K562 (cell line): Measurements from ENCODE around the gene AKAP6. TPM values are rescaled to one million over a fixed set of nuclear protein-coding genes. Genes with fewer than 3 reads are reported as not detected.

Experiments used
- DMBX1 ChIP-seq: fragments of 250-450 bp; sonication (Bioruptor Pico); IDR thresholded peaks from 2 replicates; pipeline ENCODE4 v1.8.0; 2022; ENCODE audit warnings: inconsistent platforms, mild to moderate bottlenecking, moderate library complexity, borderline replicate concordance
- KLF1 ChIP-seq: fragments of 450-650 bp; IDR thresholded peaks from 2 replicates; pipeline ENCODE4 v1.6.1; 2016; ENCODE audit warnings: missing genetic modification characterization, missing compliant biosample characterization
- MCM5 ChIP-seq: fragments of 450-650 bp; IDR thresholded peaks from 2 replicates; pipeline ENCODE4 v1.6.1; 2016; ENCODE audit warnings: low read depth
- RFX5 ChIP-seq: IDR thresholded peaks from 2 replicates; pipeline ENCODE4 v1.6.1; 2011; ENCODE audit warnings: low read depth, mild to moderate bottlenecking, improper control_type of control experiment, low read length
- RHOXF2B ChIP-seq: fragments of 250-450 bp; sonication (Bioruptor Pico); conservative IDR thresholded peaks from 2 replicates; pipeline ENCODE4 v1.5.1; 2021
- SMARCA5 ChIP-seq: fragments of 450-650 bp; IDR thresholded peaks from 2 replicates; pipeline ENCODE4 v1.6.1; 2016
- U2AF2 ChIP-seq: fragments of 200-400 bp; formaldehyde crosslinking; optimal IDR thresholded peaks from 2 replicates; pipeline ENCODE3; 2017; ENCODE audit warnings: low read depth, mild to moderate bottlenecking, low read length
- polyA plus RNA-seq, 8 experiments: library from polyadenylated mRNA; depleted of rRNA in 4 of 8; stranded (reverse) in 5 of 8; unstranded in 3 of 8; fragments of >200 nt; fragmentation: Nextera tagmentation in 2 of 8; fragmentation: Illumina TruSeq in 1 of 8; extraction: Ambion mirVana in 2 of 8; extraction: Trizol in 1 of 8; gene quantifications; 2 replicates each; pipeline versions ENCODE4 v1.2.1 to v1.2.3, GENCODE V29; 2011 to 2014; ENCODE audit warnings: inconsistent platforms in 1 of 8, missing spikeins in 1 of 8
- total RNA-seq, 7 experiments: library from RNA; depleted of rRNA in 6 of 7; stranded (reverse); fragments of >200 nt in 6 of 7; fragmentation: Illumina TruSeq in 2 of 7; extraction: Trizol in 2 of 7; gene quantifications; 2 replicates each; pipeline versions ENCODE4 v1.2.1 to v1.2.3, GENCODE V29; 2011 to 2021; ENCODE audit warnings: low replicate concordance in 1 of 7
- TF ChIP-seq, protein P1 (sequence below): fragments of 200-600 bp; sonication (generic); IDR thresholded peaks from one replicate; pipeline ENCODE4 v1.6.1; 2012; ENCODE audit warnings: mild to moderate bottlenecking, low read depth, low read length, inconsistent platforms
- TF ChIP-seq, protein P2 (sequence below): fragments of 450-650 bp; IDR thresholded peaks from 2 replicates; pipeline ENCODE4 v1.6.1; 2017; ENCODE audit warnings: antibody characterized with exemption, mild to moderate bottlenecking
- TF ChIP-seq, protein P3 (sequence below): IDR thresholded peaks from 2 replicates; pipeline ENCODE4 v1.6.1; 2011; ENCODE audit not compliant: insufficient read length; ENCODE audit errors: extremely low read depth

The AKAP6 gene
- total and polyA plus RNA-seq, 9 of the 15 experiments (the other 6 are each of a cell fraction or from before 2014, with no cell fraction given): 0.03 to 1.7 (median 0.48) TPM

DNA sequence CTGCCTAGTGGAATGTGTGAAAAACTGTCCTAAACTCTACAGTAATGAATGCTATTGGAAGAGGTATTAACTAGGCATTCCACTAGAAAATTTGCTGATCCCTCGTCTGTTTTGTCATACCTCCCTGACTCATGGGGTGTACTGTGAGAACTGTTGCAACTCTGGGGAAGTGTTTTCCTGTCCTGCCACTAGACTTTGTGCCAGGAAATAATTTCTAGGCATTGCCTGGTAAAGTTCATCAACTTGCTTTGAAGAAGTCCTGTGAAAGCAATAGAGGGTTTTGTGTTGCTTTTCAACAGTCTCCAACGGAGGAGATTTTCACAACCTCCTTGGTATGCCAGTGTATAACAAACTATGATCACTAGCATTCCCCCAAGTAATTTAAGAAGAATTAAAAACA lies 139.9 kb downstream of the AKAP6 start (continued):
- TF ChIP-seq, protein P1, sequence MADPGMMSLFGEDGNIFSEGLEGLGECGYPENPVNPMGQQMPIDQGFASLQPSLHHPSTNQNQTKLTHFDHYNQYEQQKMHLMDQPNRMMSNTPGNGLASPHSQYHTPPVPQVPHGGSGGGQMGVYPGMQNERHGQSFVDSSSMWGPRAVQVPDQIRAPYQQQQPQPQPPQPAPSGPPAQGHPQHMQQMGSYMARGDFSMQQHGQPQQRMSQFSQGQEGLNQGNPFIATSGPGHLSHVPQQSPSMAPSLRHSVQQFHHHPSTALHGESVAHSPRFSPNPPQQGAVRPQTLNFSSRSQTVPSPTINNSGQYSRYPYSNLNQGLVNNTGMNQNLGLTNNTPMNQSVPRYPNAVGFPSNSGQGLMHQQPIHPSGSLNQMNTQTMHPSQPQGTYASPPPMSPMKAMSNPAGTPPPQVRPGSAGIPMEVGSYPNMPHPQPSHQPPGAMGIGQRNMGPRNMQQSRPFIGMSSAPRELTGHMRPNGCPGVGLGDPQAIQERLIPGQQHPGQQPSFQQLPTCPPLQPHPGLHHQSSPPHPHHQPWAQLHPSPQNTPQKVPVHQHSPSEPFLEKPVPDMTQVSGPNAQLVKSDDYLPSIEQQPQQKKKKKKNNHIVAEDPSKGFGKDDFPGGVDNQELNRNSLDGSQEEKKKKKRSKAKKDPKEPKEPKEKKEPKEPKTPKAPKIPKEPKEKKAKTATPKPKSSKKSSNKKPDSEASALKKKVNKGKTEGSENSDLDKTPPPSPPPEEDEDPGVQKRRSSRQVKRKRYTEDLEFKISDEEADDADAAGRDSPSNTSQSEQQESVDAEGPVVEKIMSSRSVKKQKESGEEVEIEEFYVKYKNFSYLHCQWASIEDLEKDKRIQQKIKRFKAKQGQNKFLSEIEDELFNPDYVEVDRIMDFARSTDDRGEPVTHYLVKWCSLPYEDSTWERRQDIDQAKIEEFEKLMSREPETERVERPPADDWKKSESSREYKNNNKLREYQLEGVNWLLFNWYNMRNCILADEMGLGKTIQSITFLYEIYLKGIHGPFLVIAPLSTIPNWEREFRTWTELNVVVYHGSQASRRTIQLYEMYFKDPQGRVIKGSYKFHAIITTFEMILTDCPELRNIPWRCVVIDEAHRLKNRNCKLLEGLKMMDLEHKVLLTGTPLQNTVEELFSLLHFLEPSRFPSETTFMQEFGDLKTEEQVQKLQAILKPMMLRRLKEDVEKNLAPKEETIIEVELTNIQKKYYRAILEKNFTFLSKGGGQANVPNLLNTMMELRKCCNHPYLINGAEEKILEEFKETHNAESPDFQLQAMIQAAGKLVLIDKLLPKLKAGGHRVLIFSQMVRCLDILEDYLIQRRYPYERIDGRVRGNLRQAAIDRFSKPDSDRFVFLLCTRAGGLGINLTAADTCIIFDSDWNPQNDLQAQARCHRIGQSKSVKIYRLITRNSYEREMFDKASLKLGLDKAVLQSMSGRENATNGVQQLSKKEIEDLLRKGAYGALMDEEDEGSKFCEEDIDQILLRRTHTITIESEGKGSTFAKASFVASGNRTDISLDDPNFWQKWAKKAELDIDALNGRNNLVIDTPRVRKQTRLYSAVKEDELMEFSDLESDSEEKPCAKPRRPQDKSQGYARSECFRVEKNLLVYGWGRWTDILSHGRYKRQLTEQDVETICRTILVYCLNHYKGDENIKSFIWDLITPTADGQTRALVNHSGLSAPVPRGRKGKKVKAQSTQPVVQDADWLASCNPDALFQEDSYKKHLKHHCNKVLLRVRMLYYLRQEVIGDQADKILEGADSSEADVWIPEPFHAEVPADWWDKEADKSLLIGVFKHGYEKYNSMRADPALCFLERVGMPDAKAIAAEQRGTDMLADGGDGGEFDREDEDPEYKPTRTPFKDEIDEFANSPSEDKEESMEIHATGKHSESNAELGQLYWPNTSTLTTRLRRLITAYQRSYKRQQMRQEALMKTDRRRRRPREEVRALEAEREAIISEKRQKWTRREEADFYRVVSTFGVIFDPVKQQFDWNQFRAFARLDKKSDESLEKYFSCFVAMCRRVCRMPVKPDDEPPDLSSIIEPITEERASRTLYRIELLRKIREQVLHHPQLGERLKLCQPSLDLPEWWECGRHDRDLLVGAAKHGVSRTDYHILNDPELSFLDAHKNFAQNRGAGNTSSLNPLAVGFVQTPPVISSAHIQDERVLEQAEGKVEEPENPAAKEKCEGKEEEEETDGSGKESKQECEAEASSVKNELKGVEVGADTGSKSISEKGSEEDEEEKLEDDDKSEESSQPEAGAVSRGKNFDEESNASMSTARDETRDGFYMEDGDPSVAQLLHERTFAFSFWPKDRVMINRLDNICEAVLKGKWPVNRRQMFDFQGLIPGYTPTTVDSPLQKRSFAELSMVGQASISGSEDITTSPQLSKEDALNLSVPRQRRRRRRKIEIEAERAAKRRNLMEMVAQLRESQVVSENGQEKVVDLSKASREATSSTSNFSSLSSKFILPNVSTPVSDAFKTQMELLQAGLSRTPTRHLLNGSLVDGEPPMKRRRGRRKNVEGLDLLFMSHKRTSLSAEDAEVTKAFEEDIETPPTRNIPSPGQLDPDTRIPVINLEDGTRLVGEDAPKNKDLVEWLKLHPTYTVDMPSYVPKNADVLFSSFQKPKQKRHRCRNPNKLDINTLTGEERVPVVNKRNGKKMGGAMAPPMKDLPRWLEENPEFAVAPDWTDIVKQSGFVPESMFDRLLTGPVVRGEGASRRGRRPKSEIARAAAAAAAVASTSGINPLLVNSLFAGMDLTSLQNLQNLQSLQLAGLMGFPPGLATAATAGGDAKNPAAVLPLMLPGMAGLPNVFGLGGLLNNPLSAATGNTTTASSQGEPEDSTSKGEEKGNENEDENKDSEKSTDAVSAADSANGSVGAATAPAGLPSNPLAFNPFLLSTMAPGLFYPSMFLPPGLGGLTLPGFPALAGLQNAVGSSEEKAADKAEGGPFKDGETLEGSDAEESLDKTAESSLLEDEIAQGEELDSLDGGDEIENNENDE: no peak
- TF ChIP-seq, protein P2, sequence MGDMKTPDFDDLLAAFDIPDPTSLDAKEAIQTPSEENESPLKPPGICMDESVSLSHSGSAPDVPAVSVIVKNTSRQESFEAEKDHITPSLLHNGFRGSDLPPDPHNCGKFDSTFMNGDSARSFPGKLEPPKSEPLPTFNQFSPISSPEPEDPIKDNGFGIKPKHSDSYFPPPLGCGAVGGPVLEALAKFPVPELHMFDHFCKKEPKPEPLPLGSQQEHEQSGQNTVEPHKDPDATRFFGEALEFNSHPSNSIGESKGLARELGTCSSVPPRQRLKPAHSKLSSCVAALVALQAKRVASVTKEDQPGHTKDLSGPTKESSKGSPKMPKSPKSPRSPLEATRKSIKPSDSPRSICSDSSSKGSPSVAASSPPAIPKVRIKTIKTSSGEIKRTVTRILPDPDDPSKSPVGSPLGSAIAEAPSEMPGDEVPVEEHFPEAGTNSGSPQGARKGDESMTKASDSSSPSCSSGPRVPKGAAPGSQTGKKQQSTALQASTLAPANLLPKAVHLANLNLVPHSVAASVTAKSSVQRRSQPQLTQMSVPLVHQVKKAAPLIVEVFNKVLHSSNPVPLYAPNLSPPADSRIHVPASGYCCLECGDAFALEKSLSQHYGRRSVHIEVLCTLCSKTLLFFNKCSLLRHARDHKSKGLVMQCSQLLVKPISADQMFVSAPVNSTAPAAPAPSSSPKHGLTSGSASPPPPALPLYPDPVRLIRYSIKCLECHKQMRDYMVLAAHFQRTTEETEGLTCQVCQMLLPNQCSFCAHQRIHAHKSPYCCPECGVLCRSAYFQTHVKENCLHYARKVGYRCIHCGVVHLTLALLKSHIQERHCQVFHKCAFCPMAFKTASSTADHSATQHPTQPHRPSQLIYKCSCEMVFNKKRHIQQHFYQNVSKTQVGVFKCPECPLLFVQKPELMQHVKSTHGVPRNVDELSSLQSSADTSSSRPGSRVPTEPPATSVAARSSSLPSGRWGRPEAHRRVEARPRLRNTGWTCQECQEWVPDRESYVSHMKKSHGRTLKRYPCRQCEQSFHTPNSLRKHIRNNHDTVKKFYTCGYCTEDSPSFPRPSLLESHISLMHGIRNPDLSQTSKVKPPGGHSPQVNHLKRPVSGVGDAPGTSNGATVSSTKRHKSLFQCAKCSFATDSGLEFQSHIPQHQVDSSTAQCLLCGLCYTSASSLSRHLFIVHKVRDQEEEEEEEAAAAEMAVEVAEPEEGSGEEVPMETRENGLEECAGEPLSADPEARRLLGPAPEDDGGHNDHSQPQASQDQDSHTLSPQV: no peak
- TF ChIP-seq U2AF2 (no peak), DMBX1 (CRISPR knock-in tag) (no peak), MCM5 (no peak), RHOXF2B (no peak), KLF1 (tag) (no peak), RFX5 (no peak), SMARCA5 (no peak)
- TF ChIP-seq, protein P3, sequence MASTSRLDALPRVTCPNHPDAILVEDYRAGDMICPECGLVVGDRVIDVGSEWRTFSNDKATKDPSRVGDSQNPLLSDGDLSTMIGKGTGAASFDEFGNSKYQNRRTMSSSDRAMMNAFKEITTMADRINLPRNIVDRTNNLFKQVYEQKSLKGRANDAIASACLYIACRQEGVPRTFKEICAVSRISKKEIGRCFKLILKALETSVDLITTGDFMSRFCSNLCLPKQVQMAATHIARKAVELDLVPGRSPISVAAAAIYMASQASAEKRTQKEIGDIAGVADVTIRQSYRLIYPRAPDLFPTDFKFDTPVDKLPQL: no peak
